MCF 10A (cell line): ENCODE measurements around the gene DLGAP3. TPM values are rescaled to one million over a fixed set of nuclear protein-coding genes. Genes with fewer than 3 reads are reported as not detected.

Experiments
- BruUV-seq: library from RNA; stranded (reverse); fragments of 400-500 nt; replicated peaks from 2 replicates; lab custom pipeline; 2021; lab: Mats Ljungman, UMichigan
- CTCF ChIA-PET: fragments of 300-600 bp; sonication (Branson Sonifier 250); formaldehyde crosslinking; extraction: SDS; loops from one replicate; lab custom pipeline; 2021; ENCODE audit warnings: antibody characterized with exemption, inconsistent platforms; lab: Yijun Ruan, JAX
- POLR2A ChIA-PET: fragments of 300-600, 350-650 bp; sonication (Branson Sonifier 250); formaldehyde crosslinking; extraction: SDS; loops from one replicate; lab custom pipeline; 2020; ENCODE audit warnings: antibody characterized with exemption, inconsistent platforms; lab: Yijun Ruan, JAX
- DNase-seq: peaks from one replicate; pipeline ENCODE4 v3.0.0-alpha.2; 2018; ENCODE audit not compliant: unreplicated experiment
- H3K27ac Mint-ChIP-seq: one replicate; pipeline ENCODE4 v1.8.0; 2022; ENCODE audit warnings: mild to moderate bottlenecking, low read depth, mixed read lengths; ENCODE audit not compliant: unreplicated experiment
- H3K27me3 Mint-ChIP-seq: one replicate; pipeline ENCODE4 v1.8.0; 2022; ENCODE audit warnings: mixed read lengths; ENCODE audit not compliant: insufficient read depth, unreplicated experiment
- H3K36me3 Mint-ChIP-seq: one replicate; pipeline ENCODE4 v1.8.0; 2022; ENCODE audit warnings: mild to moderate bottlenecking, moderate library complexity, mixed read lengths; ENCODE audit not compliant: insufficient read depth, unreplicated experiment
- H3K4me1 Mint-ChIP-seq: one replicate; pipeline ENCODE4 v1.8.0; 2022; ENCODE audit warnings: mixed read lengths; ENCODE audit not compliant: insufficient read depth, unreplicated experiment
- H3K4me3 Mint-ChIP-seq: one replicate; pipeline ENCODE4 v1.8.0; 2022; ENCODE audit warnings: mild to moderate bottlenecking, moderate library complexity, mixed read lengths; ENCODE audit not compliant: unreplicated experiment
- H3K9me3 Mint-ChIP-seq: one replicate; pipeline ENCODE4 v1.8.0; 2022; ENCODE audit warnings: mixed read lengths; ENCODE audit not compliant: unreplicated experiment
- intact Hi-C: fragments of 100-400 bp; cut with micrococcal nuclease; formaldehyde crosslinking; loops from 2 replicates; pipeline ENCODE4 v1.14.1; 2022
- total RNA-seq: library from RNA; stranded (reverse); gene quantifications from 2 replicates; pipeline ENCODE4 v1.2.3, GENCODE V29; 2022
- TF ChIP-seq, protein P1 (sequence below): fragments of 200-600 bp; IDR thresholded peaks from one replicate; pipeline ENCODE4 v1.8.0; 2022; ENCODE audit warnings: antibody characterized with exemption, mild to moderate bottlenecking; ENCODE audit not compliant: unreplicated experiment

The DLGAP3 gene
- total RNA-seq, 1 experiment from 2014 or later, result 0.14 TPM

DNA sequence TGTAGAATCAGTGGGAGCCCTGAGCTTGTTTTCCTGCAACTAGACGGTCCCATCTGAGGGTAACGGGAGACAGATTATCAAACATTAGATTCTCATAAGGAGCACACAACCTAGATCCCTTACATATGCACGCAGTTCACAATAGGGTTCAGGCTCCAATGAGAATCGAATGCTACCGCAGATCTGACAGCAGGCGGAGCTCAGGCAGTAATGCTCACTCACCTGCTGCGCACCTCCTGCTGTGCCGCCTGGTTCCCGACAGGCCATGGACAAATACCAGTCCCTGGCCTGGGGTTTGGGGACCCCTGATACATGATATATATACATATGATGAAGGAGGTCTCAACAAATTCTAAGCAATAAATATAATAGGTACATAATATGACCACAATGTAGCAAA is 50.2 kb downstream of the DLGAP3 start:
- Mint-ChIP-seq H3K27ac (no peak overlapping the region), H3K36me3 (no peaks in the 10 kb centered on the region), H3K4me3 (no peak overlapping the region), H3K4me1 (no peaks in the 10 kb centered on the region), H3K9me3 (no peaks in the 10 kb centered on the region), H3K27me3 (peaks cover 55% of the 10 kb centered on the region)
- TF ChIP-seq, protein P1, sequence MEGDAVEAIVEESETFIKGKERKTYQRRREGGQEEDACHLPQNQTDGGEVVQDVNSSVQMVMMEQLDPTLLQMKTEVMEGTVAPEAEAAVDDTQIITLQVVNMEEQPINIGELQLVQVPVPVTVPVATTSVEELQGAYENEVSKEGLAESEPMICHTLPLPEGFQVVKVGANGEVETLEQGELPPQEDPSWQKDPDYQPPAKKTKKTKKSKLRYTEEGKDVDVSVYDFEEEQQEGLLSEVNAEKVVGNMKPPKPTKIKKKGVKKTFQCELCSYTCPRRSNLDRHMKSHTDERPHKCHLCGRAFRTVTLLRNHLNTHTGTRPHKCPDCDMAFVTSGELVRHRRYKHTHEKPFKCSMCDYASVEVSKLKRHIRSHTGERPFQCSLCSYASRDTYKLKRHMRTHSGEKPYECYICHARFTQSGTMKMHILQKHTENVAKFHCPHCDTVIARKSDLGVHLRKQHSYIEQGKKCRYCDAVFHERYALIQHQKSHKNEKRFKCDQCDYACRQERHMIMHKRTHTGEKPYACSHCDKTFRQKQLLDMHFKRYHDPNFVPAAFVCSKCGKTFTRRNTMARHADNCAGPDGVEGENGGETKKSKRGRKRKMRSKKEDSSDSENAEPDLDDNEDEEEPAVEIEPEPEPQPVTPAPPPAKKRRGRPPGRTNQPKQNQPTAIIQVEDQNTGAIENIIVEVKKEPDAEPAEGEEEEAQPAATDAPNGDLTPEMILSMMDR, result no peak
- ChIA-PET CTCF (interaction anchor here (0.6 to 1.4 kb wide), 3 partner anchors 12 to 239 kb away, joined by 3 to 5 read pairs (median 3); no protein-coding TSS in a partner anchor), POLR2A (no interaction called here)
- no peak for DNase-seq
- no TSS peak for BruUV-seq
- intact Hi-C loops, result no loop called here

DNA sequence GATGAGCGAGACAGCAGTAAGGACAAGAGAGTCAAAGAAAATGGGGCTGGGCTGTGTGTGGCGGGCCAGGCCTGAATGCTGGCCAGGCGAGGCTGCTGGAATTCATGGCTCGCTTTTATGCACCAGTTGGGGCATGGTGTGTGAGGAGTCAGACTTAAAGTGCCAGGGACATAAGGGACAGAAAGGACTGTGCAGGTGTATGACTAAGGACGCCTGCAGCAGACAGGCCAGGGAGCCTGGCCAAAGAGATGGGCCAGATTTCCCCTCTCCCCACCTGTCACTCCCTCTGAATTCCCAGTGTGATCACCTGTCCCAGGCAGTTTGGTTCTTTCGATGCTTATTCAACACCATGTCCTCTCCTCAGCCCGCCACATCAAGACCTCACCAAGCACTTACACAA is 53.0 kb downstream of the DLGAP3 start:
- no peaks in the 10 kb centered on the region for H3K9me3 Mint-ChIP-seq
- no peak overlapping the region for H3K27ac Mint-ChIP-seq
- peaks cover 67% of the 10 kb centered on the region for H3K27me3 Mint-ChIP-seq
- no peak for DNase-seq
- TF ChIP-seq, protein P1, result no peak
- no peaks in the 10 kb centered on the region for H3K4me1 Mint-ChIP-seq
- BruUV-seq, result no TSS peak
- H3K36me3 Mint-ChIP-seq, result no peaks in the 10 kb centered on the region
- intact Hi-C loops, result no loop called here
- ChIA-PET CTCF (no interaction called here), POLR2A (no interaction called here)
- no peak overlapping the region for H3K4me3 Mint-ChIP-seq

DNA sequence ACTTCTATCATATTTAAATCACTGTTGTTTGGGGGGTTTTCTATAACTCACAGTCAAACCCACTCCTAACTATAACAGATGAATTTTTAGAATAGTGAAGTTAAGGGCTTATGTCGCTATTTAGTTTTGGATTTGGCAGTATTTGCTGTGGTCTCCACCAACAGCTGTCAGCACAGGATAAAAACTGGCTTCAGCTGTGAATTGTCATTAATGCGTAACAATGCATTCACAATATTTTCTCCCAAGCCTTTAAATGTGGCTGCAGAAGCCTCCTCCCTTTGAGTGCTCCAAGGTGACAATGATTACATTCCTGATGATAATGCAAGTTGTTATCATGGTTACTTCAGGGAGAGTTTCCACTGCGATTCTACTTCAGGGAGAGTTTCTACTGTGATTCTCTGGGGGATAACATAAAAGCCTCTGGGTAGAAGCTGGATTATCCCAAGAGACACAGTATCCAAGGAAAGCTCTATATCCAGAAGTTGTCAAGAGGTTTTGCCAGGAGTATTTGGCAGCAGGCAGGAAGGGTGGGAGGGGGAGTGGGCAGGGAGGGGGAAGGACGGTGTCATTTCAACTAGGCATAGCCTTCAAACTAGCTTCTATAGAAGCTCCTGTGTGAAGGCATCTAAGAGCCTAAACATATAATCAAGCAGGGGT is 55.0 kb downstream of the DLGAP3 start:
- Mint-ChIP-seq H3K27me3 (peaks cover 76% of the 10 kb centered on the region), H3K9me3 (no peaks in the 10 kb centered on the region), H3K4me3 (no peak overlapping the region), H3K36me3 (no peaks in the 10 kb centered on the region), H3K4me1 (no peaks in the 10 kb centered on the region), H3K27ac (no peak overlapping the region)
- TF ChIP-seq, protein P1, result no peak
- CTCF ChIA-PET, result interaction anchor here (0.7 to 1.0 kb wide), 5 partner anchors 8 to 26 kb away, joined by 3 to 4 read pairs (median 3); no protein-coding TSS in a partner anchor
- intact Hi-C loops, result no loop called here
- no TSS peak for BruUV-seq
- POLR2A ChIA-PET, result no interaction called here
- no peak for DNase-seq

DNA sequence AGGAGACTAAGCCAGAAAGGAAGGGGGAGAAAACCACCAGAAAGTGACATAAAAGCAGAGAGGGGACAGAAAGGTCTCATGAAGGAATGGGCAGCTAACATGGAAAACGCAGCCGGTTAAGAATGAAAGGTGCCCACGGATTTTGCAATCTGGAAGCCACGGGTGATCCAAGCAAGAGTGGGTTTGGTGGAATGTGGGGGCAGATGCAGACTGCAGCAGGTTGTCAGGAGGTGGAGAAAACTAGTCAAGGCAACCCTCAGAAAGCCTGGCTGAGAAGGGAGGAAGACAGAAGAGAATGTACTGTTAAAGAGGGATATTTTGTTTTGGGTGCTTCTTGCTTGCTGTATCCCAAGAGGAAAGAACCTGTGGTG is 57.3 kb downstream of the DLGAP3 start:
- ChIA-PET CTCF (interaction anchor here (0.8 to 4.5 kb wide), 2 partner anchors 12 to 85 kb away, joined by 4 to 23 read pairs; partner anchors contain the start of gene SMIM12), POLR2A (no interaction called here)
- H3K4me1 Mint-ChIP-seq, result no peaks in the 10 kb centered on the region
- no TSS peak for BruUV-seq
- intact Hi-C loops, result no loop called here
- peaks cover 81% of the 10 kb centered on the region for H3K27me3 Mint-ChIP-seq
- H3K4me3 Mint-ChIP-seq, result no peak overlapping the region
- no peak overlapping the region for H3K27ac Mint-ChIP-seq
- H3K36me3 Mint-ChIP-seq, result no peaks in the 10 kb centered on the region
- TF ChIP-seq, protein P1, result no peak
- no peak for DNase-seq
- no peaks in the 10 kb centered on the region for H3K9me3 Mint-ChIP-seq
